GM18519 (cell line): ENCODE measurements around the gene NEMF.
"Not testable (repeated sequence)": the region's sequence is repeated elsewhere in the genome, so short reads cannot be mapped to it uniquely, and the experiment has no call there.

ENCODE experiments used
- ATAC-seq: cut with Tn5 transposase; IDR thresholded peaks from one replicate; pipeline ENCODE4 v1.9.1; 2021; ENCODE audit warnings: mild to moderate bottlenecking, moderate library complexity; ENCODE audit not compliant: unreplicated experiment, low FRiP score

The NEMF gene, protein sequence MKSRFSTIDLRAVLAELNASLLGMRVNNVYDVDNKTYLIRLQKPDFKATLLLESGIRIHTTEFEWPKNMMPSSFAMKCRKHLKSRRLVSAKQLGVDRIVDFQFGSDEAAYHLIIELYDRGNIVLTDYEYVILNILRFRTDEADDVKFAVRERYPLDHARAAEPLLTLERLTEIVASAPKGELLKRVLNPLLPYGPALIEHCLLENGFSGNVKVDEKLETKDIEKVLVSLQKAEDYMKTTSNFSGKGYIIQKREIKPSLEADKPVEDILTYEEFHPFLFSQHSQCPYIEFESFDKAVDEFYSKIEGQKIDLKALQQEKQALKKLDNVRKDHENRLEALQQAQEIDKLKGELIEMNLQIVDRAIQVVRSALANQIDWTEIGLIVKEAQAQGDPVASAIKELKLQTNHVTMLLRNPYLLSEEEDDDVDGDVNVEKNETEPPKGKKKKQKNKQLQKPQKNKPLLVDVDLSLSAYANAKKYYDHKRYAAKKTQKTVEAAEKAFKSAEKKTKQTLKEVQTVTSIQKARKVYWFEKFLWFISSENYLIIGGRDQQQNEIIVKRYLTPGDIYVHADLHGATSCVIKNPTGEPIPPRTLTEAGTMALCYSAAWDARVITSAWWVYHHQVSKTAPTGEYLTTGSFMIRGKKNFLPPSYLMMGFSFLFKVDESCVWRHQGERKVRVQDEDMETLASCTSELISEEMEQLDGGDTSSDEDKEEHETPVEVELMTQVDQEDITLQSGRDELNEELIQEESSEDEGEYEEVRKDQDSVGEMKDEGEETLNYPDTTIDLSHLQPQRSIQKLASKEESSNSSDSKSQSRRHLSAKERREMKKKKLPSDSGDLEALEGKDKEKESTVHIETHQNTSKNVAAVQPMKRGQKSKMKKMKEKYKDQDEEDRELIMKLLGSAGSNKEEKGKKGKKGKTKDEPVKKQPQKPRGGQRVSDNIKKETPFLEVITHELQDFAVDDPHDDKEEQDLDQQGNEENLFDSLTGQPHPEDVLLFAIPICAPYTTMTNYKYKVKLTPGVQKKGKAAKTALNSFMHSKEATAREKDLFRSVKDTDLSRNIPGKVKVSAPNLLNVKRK

DNA sequence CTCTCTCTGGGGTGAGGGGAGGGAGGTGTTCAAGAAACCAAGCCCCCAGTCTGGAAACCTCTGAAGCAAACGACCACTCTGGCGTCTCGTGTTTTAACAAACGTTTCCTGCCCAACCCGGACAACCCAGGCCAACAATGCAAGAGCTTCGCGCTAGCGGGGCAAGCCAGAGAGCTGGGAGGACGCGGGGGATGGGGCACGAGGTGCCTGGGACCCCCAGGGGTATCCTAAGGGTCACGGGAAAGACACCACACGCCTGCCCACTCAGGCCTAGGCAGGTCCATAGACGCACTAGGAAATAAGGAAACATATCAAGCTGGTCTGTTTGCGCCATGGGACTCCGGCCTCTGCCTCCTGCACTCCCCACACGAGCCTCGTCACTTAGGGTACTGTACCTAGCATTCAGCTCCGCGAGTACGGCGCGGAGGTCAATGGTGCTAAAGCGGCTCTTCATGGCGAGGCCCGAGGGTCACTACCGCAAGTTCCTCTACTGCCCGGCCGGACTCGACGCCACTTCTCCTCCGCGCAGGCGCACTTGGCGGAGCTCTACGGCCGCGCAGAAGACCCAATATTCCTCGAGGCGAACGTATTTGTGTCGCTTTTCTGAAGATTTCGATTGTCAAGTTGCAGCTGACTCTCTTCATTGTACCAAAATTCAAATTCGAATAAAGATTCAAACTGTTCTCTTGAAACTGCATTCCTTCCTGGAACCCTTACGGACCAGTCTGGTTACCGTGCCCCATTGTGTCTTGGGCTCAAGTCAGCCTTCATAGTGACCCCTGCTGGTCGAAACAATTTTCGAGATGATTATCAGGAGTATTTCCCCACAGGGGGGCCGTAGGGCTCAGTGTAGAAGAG lies at the start of gene NEMF:
TSS of gene NEMF (minus strand) at position 488 of the 857 bp plus-strand sequence. CDS start at position 453, 35 bp downstream.
- peak; percentile 64 for ATAC-seq

DNA sequence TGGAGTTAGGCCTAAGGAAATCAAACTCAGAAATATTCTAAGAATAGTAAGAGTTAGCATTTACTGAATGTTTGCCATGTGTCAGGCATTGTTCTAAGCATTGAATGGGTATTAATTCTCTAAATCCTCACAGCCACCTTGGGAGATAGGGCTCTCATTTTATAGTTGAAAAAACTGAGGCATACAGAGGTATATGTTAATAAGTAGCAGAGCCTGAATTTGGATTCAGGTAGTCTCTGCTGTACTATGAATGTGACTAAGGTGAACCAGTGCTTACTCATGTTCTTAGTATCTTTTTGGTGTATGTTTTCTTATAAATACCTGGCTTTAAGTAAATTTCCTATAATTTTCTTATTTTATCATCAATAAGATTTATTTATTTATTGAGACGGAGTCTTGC lies 48.4 kb upstream of the NEMF start:
- ATAC-seq: no peak

DNA sequence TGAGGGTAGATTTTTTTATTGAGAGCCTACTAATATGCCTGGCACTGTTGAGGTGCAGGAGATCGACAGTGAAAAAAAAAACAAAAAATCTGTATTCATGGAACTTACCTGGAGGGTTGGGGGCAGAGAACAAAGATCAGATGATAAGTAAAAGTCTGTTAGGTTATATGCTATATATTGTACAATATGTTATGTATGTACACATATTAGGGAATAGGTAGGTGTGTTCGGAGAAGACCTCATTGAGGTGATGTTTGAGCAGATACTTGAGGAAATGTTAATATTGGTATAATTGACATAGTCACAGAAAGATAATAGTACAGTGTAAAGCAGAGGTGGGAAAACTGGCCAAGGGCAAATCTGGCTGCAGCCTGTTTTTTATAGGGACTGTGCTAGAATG lies 45.9 kb upstream of the NEMF start:
- ATAC-seq: no peak

DNA sequence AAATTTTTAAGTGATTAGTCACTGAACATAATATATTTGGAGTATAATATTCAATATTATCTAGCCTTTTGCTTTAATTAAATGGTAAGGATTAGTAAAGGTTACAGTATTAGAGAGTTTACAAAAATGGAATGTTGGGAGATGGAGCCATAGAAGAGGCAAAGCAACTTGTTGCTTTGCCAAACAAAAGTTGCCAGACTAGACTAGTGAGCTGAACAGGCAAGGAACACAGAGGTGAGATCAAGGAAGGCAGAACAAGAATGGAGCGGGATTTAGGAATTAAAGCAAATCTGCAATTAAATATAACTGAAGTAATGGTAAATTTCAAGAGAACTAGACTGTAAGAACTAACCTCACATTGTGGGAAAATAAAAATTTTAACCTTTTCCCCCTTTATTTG lies 45.4 kb upstream of the NEMF start:
- no peak for ATAC-seq

DNA sequence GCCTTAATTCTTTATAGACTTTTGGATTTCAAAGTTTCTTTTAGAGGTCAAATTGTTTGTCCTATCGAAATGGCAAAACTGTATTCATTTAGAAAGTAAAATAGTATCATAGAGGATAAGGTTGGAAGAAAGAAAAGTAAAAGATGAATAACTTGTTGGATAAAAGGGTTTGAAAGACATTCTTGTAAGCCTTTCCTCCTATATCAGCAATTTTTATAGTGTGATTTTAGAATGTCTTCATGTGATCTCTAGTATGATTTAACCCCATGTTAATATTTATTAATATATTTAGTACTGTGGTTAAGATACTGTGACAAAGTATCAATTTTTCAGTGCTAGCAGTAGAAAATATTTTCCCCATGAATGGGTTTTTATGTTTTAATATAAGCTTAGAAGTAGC lies 44.8 kb upstream of the NEMF start:
- no peak for ATAC-seq

DNA sequence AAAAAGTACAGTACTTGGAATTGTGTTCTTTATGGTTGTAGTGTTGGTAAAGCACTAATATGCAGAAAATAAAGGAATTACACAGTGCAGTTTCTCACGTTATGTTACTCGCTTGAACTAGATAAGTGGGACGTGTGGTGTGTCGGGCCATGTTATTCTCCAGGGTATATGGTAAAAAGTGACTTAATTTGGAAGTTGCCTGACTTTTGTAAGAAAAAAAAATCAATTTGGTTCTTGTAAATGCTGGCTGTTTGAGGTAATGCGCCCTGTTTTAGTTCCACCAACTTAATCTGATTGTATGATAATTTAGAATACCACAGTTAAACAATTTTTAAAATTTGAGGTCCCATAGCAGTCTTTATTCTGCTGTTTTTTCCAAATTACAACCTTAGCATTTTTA lies 44.4 kb upstream of the NEMF start:
- ATAC-seq: no peak

DNA sequence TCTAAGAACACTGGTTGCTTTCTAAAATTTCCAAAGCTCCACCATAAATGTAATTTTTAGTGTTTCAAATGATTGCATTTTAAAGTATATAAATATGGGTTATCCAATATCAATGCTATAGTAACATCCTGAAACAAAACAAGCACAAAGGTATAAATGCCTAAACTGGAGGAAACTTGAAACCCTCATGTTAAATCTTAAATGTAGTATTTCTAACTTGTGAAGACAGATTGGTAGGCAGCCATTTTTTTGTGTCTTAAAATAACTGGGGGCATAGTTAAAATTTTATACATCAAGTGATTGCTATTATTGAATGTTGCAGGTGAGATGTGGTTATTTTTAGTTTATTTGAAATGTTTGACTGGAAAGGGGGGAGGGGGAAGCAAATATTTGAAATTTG lies 43.7 kb upstream of the NEMF start:
- ATAC-seq: not testable (repeated sequence)

DNA sequence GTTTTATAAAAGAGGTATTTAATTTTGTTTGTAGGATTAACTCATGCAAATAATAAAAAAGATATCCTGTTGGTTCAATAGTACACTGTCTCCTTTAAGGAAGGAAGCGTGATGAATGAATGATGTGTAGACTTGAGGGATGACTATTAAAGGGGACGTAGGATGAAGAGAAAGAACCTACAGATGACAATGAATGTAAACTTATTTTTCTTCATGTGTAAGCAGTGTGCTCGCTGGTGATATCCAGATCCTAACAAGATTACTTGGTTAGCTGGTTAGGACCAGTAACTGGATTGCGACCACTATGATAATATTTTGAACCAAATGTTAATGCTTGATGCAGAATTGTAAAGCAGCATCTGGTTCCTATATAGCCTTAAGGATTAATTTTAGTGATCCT lies 42.9 kb upstream of the NEMF start:
- ATAC-seq: no peak

DNA sequence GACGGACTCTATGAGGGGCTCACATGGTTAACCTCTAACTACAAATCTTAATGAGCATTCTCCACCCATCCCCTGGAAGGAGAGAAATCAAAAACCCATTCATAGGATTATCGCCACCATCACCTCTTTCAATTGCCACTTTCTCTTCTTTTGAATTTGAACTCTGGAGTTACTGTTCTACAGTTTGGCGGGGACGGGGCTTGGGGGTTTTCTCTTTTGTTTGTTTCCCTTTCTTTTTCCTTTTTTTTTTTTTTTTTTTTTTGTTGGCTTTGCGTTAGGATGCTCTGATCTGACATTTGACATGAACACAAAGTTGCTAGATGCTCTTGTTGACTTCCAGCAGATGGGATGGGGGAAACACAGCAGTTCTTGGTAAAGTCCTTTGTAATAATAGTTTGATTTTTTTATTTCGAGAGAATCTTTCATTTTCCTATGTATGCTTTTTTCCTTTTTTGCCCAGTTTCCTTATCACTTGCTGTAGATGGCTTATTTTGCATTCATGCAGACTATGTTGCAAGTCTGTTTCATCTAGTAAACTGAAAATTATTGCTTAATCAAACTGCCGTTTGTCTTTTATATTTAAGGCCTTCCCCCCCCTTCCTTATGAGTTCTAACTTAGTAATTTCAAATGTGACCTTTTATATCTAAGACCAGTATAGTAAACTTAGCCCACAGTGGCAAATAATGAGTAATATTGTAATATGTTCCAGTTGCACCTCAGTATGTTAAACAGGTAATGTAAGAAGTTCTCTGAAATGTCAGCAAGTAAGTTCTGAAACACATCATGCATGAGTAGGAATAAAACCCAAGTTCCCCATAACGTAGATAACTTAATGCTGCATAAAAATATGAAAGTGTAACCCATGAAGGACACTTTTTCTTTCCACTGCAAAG lies 41.9 kb upstream of the NEMF start:
- not testable (repeated sequence) for ATAC-seq

DNA sequence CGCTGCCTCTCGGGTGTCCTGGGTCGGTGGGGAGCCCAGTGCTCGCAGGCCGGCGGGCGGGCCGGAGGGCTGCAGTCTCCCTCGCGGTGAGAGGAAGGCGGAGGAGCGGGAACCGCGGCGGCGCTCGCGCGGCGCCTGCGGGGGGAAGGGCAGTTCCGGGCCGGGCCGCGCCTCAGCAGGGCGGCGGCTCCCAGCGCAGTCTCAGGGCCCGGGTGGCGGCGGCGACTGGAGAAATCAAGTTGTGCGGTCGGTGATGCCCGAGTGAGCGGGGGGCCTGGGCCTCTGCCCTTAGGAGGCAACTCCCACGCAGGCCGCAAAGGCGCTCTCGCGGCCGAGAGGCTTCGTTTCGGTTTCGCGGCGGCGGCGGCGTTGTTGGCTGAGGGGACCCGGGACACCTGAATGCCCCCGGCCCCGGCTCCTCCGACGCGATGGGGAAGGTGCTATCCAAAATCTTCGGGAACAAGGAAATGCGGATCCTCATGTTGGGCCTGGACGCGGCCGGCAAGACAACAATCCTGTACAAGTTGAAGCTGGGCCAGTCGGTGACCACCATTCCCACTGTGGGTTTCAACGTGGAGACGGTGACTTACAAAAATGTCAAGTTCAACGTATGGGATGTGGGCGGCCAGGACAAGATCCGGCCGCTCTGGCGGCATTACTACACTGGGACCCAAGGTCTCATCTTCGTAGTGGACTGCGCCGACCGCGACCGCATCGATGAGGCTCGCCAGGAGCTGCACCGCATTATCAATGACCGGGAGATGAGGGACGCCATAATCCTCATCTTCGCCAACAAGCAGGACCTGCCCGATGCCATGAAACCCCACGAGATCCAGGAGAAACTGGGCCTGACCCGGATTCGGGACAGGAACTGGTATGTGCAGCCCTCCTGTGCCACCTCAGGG lies 41.0 kb upstream of the NEMF start:
- peak; percentile 18 for ATAC-seq

DNA sequence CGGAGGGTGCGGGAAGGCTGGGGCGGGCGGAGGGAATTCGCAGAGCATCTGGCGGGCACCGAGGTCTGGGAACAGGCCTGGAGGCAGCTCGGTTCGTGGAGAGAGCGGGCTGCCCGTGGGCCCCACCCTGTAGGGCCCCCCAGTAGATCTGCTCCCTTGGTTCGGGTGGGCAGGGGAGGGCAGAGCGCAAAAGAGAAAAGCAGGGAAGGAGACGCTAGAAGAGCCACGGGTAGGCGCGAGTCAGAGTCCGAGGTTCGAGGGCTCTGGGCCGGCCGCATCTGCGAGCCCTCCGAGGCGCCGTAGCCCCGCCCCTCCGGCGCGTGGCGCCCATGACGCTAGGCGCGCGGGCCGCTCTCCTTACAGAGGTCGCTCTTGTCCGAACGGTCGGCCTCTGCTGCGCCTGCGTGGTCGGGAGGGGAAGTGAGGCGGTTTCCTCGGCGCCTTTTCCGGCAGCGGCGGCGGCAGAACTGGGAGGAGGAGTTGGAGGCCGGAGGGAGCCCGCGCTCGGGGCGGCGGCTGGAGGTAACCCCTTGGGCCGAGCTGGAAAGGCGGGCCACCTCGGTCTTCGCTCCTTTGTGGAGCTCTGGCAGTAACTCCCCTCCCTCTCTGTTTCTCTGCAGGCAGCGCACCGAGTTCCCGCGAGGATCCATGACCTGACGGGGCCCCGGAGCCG lies 40.2 kb upstream of the NEMF start, which contains the start of gene ARF6:
TSS of gene ARF6 (plus strand) at position 447 of the 673 bp plus-strand sequence. CDS start 655 bp downstream, outside the sequence.
- peak; percentile 68 for ATAC-seq

DNA sequence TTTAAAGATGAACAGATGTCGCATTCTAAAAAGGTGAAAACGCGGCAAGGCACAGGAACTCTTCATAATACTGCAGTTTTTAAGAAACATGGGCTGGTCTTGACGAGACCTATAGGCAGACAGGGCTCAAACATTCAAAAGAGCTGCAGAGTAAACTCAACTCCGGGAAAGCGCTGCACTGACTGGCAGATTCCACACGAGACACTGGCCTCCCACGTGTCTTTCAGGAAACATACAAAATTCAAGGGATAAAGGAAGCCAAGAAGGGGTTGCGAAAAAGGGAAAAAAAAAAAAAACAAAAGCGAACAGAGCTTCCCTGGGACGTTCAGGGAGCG lies 39.7 kb upstream of the NEMF start:
- ATAC-seq: peak; percentile 26

DNA sequence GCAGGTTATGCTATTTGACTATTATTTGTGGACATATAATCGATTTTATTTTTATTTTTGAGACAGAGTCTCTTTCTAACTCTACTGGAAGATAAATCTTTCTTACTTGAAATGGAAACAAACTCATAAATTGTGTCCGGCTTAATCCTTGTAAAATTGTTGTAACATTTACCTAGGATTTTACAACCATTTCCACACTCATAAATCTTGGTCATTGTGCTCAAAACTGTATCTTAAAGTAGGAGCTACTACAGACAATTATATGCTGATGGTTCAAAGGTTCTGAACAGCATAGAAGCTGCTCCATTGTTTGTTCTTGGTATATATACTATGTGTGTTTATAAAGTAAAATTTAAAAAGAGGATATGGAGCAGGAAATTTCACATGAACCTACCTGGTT lies 35.7 kb upstream of the NEMF start:
- no peak for ATAC-seq

DNA sequence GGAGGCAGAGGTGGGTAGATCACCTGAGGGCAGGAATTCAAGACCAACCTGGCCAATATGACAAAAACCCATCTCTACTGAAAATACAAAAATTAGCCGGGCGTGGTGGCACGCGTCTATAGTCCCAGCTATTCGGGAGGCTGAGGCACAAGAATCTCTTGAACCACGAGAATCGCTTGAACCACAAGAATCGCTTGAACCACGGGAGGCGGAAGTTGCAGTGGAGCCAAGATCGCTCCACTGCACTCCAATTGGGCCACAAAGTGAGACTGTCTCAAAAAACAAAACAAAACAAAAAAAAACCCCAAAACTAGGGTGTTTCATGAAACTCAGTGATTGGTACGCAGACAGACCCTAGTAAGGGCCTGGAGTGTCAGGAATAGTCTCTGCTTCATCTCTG lies 33.9 kb upstream of the NEMF start:
- ATAC-seq: no peak

DNA sequence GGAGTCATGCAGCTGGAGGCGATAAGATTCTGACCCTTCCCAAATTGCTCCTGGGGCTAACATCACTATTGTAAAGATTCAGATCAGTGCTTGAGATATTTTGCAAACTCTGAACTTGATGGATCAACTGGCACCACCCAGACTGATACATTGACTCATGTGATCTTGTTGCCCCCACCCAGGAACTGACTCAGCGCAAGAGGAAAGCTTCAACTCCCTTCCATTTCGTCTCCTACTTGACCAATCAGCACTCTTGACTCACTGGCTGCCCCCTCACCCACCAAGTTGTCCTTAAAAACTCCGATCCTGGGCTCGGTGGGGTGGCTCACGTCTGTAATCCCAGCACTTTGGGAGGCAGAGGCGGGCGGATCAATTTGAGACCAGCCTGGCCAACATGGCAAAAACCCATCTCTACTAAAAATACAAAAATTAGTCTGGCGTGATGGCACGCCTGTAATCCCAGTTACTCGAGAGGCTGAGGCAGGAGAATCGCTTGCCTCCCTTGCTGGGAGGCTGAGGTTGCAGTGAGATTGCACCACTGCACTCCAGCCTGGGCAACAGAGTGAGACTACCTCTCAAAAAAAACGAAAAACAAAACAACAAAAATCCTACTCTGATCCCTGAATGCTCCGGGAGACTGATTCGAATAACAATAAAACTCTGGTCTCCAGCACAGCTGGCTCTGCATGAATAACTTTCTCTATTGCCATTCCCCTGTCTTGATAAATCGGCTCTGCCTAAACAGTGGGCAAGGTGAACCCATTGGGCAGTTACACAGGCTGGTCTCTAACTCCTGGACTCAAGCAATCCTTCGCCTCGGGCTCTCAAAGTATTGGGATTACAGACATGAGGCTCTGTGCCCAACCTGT lies 30.5 kb upstream of the NEMF start:
- ATAC-seq: no peak

DNA sequence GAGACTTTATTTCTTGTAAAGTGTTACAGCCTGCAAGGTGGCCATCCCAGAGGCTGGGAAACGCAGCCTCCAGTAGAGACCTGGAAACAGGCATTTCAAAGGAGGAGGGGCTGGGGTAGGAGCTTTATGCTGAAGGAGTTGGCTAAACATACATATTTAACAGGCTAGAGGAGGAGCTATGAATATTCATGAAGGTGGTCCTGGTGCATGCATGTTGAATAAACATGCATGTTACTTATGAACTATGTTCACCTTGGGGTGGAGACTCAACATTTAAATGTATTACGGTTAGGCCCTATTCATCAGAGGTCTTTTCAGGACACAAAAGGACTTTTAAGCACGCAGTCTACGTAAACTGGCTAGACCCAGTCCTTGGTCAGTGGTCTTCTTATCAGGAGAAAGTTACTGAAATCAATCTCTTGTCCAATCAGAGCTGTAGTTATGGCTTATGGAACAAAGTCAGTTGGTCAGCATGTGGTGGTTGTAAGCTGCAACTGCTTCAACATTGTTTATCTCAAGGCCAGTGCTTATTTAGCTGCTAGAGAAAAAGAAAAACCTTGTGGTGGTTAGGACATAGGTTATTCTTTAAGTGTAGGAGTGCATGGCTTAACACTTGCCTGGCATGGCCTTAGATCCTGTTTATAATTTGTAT lies 28.9 kb upstream of the NEMF start:
- ATAC-seq: no peak
